ENCODE measurements around the gene PALB2. TPM values are rescaled to one million over a fixed set of nuclear protein-coding genes. Genes with fewer than 3 reads are reported as not detected.

The PALB2 gene
- 22.1 and 22.4 TPM in 2 replicates for total RNA-seq (2014; rRNA removed; shearing (Covaris generic))
- polyA plus RNA-seq (2014; cell fraction: nucleus; rRNA removed), result 10.0 and 12.7 TPM in 2 replicates

DNA sequence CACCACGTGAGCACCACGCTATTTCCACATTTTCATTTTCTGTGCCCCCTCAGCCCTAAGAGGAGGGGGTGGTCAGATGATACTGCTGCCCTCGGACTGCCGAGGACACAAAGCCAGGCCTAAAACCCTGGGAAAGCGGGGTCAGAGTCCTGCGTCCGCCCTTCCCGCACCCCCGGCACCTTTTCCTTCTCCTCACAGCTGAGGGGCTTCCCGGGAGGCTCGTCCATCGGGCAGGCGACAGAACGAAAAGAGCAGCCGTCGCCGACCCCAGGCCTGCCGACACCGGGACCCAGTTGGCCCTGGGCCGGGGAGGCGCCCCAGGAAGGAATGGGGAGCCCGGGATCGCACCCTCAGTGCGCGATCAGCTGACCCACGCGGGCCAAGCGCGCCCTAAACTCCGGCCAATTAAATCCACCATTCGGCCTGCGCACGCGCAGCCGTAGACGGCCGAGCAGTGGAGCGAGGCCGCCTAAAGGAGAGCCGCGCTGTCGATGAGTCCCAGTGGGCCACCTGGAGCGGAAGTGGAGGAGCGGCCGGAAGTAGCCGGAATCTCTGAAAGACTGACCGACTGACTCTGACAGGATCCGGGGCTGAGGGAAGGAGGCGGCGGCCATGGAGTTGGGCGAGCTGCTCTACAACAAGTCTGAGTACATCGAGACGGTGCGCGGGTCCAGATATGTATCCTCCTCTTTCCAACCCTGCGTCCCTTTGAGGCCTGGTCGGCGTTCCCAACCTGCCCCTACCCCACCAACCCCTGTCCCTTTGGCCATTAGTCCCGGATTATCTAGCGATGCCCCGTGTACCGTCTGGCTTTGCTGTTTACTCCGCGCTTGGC lies at the start of gene PALB2, which contains the start of gene DCTN5:
Gene PALB2, minus strand, starts transcription at position 380 of the 835 bp plus-strand sequence. Its CDS starts 153 bp downstream, at position 227.
Gene DCTN5, plus strand, starts transcription at position 536 of the 835 bp plus-strand sequence. Its CDS starts 77 bp downstream, at position 613.
- peak; percentile 93 for DNase-seq (ENCODE audit: extremely low read depth, low read depth)

DNA sequence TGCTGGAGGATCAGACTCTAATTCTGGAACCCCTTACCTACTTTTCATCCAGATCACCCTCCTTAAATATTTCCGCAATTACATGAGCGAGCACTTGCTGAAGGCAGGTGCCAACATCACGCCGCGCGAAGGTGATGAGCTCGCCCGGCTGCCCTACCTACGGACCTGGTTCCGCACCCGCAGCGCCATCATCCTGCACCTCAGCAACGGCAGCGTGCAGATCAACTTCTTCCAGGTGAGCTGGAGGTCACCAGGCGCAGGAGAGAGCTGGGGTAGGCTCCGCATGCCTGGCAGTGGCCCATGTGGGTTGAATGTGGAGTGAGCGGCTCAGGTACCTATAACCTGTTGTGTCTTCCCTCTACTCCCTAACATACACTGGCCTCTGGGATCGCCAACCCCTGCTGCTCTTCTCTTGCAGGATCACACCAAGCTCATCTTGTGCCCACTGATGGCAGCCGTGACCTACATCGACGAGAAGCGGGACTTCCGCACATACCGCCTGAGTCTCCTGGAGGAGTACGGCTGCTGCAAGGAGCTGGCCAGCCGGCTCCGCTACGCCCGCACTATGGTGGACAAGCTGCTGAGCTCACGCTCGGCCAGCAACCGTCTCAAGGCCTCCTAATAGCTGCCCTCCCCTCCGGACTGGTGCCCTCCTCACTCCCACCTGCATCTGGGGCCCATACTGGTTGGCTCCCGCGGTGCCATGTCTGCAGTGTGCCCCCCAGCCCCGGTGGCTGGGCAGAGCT lies 48.5 kb upstream of the PALB2 start:
- no peak for DNase-seq (ENCODE audit: extremely low read depth, low read depth)

DNA sequence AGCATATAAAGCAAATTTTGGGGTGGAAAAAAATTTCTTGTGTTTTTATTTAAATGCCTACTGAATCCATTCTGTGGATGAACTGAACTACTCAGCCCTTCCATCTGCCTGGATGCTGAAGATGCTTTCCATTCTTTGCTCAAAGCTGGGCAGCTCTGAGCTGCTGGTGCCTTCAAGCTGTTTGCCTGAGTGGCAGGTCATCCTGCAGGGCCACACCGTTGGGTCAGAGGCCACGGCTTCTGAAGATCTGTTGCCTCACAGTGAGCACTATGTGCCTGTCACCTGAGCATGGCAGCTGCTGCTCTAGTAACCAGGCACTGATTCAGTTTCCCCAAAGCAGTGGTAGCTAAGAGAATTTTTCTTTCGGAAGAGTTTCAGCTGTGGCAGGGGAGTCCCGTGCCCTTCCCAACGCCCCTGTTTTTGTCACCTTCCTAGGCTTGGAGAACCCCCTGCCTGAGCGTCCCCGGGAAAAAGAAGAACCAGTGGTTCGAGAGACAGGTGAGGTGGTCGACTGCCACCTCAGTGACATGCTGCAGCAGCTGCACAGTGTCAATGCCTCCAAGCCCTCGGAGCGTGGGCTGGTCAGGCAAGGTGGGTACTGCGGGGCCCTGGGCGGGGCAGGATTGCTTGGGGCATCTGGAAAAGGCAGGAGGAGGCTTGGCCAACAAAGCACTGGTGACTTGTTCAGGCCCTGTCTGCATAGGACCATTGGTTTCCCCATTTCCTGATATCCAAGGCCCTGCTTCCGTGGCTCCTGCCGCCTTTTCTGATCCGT lies 46.1 kb upstream of the PALB2 start:
- no peak for DNase-seq (ENCODE audit: extremely low read depth, low read depth)

DNA sequence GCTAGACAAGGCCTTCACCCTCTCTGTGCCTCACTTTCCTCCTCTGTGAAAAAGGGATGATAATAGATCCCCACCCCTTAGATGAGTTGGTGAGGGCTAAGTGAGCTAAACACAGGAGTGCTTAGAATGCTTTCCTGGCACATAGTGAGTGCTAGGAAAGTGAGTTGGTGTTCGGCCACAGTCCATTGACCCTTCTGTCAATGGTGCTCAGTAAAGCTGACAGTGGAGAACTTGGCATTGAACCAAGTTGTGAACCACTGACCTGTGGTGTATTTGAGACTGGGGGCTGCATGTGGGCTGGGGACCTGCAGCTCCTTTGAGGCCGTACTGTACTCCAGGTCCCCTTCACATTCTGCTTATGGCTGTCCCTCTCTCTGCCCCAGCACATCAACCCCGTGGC lies 42.4 kb upstream of the PALB2 start:
- no peak for DNase-seq (ENCODE audit: extremely low read depth, low read depth)

DNA sequence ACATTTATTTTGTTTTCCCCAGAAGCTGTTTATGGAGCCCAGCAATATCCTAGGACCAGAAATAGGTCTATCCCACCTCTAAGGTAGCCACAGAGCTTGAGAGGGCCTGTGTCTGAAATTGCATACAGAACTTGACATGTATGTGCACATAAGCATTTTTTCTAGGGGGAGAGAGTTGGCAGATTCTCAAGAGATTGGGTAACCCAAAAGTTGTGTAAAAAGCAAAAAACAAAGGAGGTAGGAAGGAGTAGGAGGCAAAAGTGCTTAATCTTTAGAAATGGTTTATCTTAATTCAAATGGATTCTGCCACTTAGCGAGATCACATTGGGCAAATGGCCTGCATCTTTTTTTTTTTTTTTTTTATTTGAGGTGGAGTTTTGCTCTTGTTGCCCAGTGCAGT lies 41.1 kb upstream of the PALB2 start:
- no peak for DNase-seq (ENCODE audit: extremely low read depth, low read depth)

DNA sequence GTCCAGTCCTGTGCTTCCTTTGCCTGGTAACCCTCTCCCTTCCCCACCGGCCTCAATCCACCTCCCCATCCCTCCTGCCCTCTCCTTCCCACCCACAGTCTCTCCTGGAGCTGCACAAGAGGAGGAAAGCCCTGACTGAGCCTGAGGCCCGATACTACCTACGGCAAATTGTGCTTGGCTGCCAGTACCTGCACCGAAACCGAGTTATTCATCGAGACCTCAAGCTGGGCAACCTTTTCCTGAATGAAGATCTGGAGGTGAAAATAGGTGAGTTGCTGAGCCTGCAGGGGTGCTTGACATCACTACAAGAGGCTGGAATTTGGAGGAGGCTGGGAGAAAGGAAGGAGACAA lies 38.9 kb upstream of the PALB2 start:
- DNase-seq (ENCODE audit: extremely low read depth, low read depth), result no peak

DNA sequence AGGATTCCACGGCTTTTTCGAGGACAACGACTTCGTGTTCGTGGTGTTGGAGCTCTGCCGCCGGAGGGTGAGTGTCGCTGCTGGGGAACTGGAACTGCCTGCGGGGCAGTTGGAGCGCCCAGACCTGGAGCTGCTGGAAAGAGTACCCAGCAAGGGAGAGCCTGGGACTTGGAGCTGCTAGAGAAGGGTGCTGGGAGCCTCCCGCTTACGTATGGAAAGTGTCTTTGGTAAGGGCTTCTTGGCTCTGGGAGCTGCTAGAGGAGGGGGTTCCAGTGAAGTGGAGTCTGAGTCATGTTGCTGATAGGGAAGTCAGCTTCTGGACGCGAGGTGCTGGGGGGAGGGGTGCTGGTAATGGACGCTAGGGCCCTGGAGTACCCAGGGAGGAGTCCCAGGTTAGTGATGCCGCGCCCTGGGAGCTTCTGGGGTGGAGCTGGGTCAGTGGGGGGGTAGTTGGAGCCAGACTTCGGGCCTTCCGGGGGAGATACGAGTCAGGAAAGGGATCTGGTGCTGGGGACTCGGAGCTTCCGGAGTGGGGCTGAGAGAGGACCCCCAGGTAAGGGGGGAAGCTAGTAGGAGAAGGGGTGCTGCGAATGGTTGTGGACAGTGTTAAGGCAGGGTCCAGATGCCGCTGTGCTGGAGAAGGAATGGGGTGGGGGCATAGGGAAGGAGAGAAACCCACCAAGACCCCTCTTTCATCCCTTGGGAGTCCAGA lies 38.3 kb upstream of the PALB2 start:
- DNase-seq (ENCODE audit: extremely low read depth, low read depth), result peak; percentile 7

DNA sequence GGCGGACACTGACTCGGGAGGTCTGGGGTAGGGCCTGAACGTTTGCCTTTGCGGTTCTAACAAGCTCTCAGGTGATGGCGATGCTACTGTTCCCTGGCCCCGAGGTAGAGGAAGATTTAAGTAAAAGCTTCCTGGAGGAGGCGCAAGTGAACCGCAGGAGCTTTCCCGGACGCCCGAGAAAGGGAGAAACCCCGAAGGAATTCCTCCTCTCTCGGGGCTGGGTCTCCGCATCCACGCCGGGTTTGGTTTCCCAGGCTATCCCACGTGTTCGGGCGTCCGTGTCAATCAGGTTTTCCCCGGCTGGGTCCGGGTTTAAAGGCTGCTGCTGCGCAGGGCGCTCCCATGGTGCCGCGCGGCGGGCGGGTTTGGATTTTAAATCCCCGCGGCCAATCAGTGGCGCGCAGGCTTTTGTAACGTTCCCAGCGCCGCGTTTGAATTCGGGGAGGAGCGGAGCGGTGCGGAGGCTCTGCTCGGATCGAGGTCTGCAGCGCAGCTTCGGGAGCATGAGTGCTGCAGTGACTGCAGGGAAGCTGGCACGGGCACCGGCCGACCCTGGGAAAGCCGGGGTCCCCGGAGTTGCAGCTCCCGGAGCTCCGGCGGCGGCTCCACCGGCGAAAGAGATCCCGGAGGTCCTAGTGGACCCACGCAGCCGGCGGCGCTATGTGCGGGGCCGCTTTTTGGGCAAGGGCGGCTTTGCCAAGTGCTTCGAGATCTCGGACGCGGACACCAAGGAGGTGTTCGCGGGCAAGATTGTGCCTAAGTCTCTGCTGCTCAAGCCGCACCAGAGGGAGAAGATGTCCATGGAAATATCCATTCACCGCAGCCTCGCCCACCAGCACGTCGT lies 37.5 kb upstream of the PALB2 start, which contains the start of gene PLK1:
Gene PLK1, plus strand, starts transcription at position 460 of the 844 bp plus-strand sequence. Its CDS starts 44 bp downstream, at position 504.
- peak; percentile 80 for DNase-seq (ENCODE audit: extremely low read depth, low read depth)

DNA sequence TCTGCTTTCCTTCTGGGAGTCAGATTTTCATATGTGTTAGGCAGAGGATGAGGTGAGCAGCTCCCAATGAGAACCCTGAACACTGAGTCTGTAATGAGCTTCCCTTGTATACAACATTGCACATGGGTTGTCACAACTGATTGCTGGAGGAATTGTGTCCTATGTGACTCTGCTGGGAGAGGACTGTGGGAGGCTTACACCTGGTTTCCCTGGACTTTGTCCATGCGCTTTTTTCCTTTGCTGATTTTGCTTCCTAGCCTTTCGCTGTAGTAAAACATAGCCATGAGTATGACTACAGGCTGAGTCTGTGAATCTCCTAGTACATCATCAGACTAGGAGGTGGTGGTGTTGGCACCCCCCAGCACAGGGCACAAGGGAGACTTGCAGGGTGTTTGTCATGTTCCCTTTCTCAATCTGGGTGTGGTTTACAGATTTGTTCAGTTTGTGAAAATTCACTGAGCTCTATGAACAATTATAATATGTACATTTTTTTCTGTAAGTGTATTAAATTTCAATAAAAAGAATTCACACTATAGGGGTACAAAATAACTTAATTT lies 35.9 kb upstream of the PALB2 start:
- DNase-seq (ENCODE audit: extremely low read depth, low read depth), result no peak

DNA sequence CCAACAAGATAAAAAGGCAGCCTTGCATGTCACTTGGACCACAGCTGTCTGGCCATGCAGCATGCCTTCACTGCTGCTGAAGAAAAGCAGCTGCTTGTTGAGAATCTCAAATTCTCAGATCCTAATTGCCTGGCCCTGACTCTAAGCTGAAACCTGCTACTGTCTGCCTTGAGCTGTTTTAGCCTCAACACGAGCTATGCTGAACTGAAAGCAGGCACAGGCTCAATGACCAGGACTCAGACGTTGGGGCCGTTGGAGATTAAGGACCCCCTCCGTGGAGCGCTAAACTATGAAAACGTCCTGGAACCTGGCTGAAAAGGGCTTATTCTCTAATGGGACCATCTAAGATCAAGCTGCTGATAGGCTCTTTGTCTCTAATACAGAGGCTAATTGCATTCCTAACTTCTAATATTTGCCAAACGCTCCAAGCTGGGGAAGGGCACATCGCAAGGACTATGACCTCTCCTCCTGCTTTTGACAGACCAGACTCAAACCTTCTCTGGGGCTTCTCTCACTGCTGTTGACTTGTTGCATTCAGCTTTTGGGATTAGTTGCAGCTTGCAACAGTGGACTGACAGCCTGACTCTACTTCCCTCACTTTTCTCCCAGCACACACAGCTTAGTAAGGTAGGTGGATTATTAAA lies 33.0 kb upstream of the PALB2 start:
- no peak for DNase-seq (ENCODE audit: extremely low read depth, low read depth)

DNA sequence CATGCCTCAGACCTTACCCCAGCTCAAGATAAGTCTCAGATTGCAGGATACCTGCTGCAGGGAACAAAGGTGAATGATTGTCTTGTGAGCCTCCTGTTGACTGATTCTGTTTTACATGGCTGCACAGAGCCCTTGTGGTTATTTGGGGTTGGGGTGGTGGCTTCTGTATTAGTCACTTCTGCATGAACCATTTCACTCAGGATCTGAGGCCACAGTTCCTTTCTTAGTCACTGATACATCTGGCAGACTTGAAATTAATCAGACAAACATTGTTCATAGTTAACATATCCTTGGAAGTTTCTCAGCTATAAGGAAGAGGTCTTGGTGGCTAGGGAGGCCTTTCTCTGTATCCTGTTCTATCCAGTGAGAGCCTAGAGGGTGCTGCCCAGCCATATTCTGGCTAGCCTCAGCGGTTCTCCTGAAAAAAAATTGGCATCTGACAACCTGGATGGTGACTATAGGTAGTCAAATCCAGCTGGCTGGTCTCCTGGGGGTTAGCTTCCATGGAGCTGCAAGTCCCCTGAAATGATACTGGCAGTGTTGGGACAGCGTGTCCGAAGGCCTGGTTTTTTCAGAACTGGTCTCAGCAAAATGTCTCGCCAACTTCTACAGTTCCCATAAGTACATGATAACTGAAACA lies 29.1 kb upstream of the PALB2 start:
- DNase-seq (ENCODE audit: extremely low read depth, low read depth), result no peak

DNA sequence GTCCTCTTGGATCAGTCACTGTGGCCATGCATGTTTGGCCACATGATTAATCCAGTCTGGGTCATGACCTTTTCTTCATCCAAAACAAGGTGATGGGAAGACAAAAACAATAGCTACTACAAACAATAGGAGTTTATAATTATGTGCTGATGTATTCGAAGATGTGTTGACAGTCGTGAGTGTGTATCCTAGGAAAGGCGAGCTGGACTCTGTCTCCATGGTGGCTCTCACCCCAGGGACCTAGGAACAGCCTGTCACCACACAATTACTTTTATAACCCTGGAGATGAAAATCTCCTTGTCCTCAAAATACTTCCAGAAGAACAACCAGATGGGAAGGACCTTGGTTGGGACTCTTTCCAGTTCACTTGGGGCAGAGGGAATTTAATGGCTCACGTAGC lies 27.8 kb upstream of the PALB2 start:
- DNase-seq (ENCODE audit: extremely low read depth, low read depth), result no peak

DNA sequence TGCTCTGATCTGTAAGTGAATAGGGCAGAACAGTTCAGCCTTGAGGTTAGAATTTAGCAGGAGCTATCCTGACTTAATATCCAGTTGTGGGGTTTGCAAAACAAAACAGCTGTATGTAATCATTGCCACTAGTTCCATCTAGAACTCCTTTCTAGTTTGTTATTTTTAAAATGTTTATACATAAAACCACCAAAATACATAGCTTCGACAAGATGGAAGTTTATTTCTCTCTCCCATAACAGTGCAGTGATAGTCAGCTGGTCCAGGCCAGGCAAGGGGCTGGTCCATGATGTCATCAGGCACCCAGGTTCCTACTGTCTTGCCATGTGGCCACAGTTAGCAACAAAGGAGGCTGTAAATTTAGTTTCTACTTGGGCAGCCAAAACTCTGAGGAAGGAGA lies 27.1 kb upstream of the PALB2 start:
- DNase-seq (ENCODE audit: extremely low read depth, low read depth), result no peak

DNA sequence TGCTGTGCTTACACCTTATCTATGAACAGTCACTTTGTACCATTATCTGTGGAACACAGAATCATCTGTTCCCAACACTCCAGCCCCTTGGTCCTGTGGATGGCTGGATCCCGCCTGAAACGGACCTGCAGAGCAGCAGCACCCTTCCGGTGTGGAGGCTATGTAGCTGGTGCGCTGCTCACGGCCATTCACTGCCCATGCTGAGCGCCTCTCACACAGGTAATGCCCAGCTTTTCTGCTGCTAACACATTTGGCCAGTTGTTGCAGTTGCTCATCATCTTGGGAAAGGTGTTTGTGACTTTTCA lies 26.2 kb upstream of the PALB2 start:
- no peak for DNase-seq (ENCODE audit: extremely low read depth, low read depth)

DNA sequence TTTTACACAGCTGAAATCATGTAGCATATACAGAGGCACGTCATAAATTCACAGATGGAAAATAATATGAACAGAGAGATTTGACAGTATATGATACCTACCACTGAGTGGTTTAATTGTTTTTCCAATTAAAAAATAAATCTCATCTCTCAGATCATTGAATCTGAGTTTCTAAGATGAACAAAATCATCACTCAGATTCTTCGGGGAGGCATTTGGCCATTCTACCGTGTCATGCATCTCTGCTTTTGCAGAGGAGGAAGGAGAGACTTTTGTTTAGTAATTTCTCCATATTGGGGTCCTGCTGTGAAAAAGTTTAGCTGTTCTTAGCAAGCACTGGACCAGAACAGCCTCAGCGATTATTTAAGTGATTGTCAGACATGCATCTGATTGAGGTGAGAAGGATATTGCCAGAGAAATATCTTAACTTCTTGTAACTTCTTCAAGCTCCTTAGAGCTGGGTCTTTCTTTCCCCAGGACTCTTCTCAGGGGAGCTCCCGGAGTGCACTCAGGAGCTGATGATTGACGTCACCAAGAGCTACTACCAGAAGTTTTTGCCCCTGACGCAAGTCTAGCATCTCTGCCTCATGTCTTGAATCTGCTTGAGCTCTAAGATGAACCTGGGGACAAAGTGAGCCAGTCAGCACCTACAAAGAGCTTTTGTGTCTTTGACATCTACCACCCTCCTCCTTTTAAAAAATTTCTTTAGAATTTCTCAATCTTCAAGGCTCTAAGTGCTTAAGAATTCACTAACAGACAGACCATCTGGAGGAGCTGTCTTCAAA lies 25.7 kb upstream of the PALB2 start:
- DNase-seq (ENCODE audit: extremely low read depth, low read depth), result no peak

DNA sequence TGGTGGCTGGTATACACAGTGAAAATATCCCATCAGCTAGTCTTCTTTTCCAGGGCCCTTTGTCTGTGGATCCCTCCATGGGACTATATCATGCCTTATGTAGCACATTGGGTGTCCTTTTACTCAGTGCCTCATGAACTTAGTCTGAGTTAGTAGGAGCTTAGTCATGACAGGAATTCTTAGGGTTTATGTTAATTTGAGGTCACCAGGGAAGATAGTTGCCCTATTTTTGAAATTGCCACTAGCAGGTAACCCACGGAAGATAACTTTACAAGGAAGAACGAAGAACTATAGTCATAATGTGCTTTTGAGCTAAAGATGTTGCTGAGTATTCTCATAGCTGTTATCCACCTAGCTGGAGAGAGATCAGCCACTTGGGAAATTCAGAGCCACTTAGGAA lies 22.8 kb upstream of the PALB2 start:
- no peak for DNase-seq (ENCODE audit: extremely low read depth, low read depth)

DNA sequence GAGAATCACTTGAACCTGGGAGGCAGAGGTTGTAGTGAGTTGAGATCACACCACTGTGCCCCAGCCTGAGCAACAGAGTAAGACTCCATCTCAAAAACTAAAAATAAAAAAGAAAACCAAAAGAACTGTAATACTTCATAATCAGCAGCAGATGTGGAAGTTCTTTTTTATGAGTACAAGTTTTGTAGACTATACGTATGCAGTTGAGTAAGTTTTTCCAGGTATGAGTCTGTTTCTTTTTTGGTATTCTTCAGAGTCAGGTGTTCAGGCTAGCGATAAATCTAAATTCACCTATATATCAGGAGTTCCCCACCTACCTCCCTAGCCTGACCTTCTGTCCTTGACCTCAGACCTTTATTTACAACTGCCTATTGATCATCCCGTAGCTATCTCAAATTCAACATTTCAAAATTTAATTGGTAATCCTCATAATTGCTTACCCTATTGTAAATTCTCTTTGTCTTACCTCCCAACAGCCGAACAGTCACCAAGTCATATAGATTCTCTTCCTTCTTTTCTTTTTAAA lies 10.9 kb upstream of the PALB2 start:
- no peak for DNase-seq (ENCODE audit: extremely low read depth, low read depth)
